B cell (primary cell): ENCODE measurements around the gene SELP. TPM values are rescaled to one million over a fixed set of nuclear protein-coding genes. Genes with fewer than 3 reads are reported as not detected.

ENCODE experiments used
- ATAC-seq: fragments of 200-7000 bp; cut with Tn5 transposase; one replicate; pipeline ENCODE4 v1.10.0; 2021; ENCODE audit warnings: low read depth, mild to moderate bottlenecking, moderate number of reproducible peaks, moderate library complexity
- CTCF ChIA-PET: fragments of 350-600 bp; sonication (Branson Sonifier 250); formaldehyde crosslinking; loops from one replicate; lab custom pipeline; 2021; ENCODE audit warnings: antibody characterized with exemption, inconsistent platforms; lab: Charles Lee
- POLR2A ChIA-PET: fragments of 350-600 bp; sonication (Branson Sonifier 250); formaldehyde crosslinking; loops from one replicate; lab custom pipeline; 2021; ENCODE audit warnings: antibody characterized with exemption; lab: Charles Lee
- DNase-seq: peaks from one replicate; pipeline ENCODE4 v3.0.0; 2013
- H2AFZ ChIP-seq: 2 replicates; pipeline ENCODE4 v1.6.1; 2012; ENCODE audit warnings: mild to moderate bottlenecking, low read depth, low read length; ENCODE audit not compliant: insufficient read depth, poor library complexity, severe bottlenecking
- H3K27ac ChIP-seq, 2 donors: 1 replicate in 1 of 2; 2 replicates in 1 of 2; pipeline ENCODE4 v1.5.1; 2012 to 2013; ENCODE audit warnings: low read length in 2 of 2, mild to moderate bottlenecking in 2 of 2, moderate library complexity in 1 of 2
- H3K27me3 ChIP-seq, 4 experiments: fragments of 200-600 bp in 1 of 4; sonication (generic) in 1 of 4; replicated peaks in 1 of 4; 1 replicate in 2 of 4; 2 replicates in 2 of 4; pipeline versions ENCODE4 v1.6.1 to v1.7.0; 2013 to 2016; ENCODE audit warnings: low read length in 3 of 4, mild to moderate bottlenecking in 2 of 4, mixed read lengths in 1 of 4, moderate library complexity in 1 of 4; ENCODE audit not compliant: insufficient read depth in 4 of 4, control insufficient read depth in 3 of 4; ENCODE audit errors: control extremely low read depth in 1 of 4
- H3K36me3 ChIP-seq, 2 experiments: replicated peaks in 1 of 2; 1 replicate in 1 of 2; 2 replicates in 1 of 2; pipeline versions ENCODE4 v1.6.1 to v1.7.1; 2013; ENCODE audit warnings: low read length in 1 of 2; ENCODE audit not compliant: insufficient read depth in 2 of 2, control insufficient read depth in 1 of 2; ENCODE audit errors: control extremely low read depth in 1 of 2, extremely low read depth in 1 of 2
- H3K4me1 ChIP-seq, 2 donors: fragments of 200-600 bp in 1 of 2; sonication (generic) in 1 of 2; 1 replicate in 1 of 2; 2 replicates in 1 of 2; pipeline versions ENCODE4 v1.5.1 to v1.6.1; 2013 to 2017; ENCODE audit warnings: low read length in 2 of 2; ENCODE audit not compliant: control insufficient read depth in 2 of 2, insufficient read depth in 2 of 2
- H3K4me2 ChIP-seq: replicated peaks from 2 replicates; pipeline ENCODE3; 2012; ENCODE audit warnings: mild to moderate bottlenecking, low read depth, low read length; ENCODE audit not compliant: poor library complexity, severe bottlenecking
- H3K4me3 ChIP-seq, 5 experiments: fragments of 200-600 bp in 1 of 5; sonication (generic) in 1 of 5; 1 replicate in 3 of 5; 2 replicates in 2 of 5; pipeline versions ENCODE4 v1.5.1 to v1.7.0; 2011 to 2016; ENCODE audit warnings: low read length in 4 of 5, mild to moderate bottlenecking in 4 of 5, low read depth in 2 of 5, control low read depth in 1 of 5, moderate library complexity in 1 of 5; ENCODE audit not compliant: insufficient read depth in 1 of 5; ENCODE audit errors: control extremely low read depth in 1 of 5, extremely low read depth in 1 of 5
- H3K79me2 ChIP-seq: fragments of 200-600 bp; sonication (generic); one replicate; pipeline ENCODE4 v1.6.0; 2016; ENCODE audit warnings: low read length; ENCODE audit not compliant: control insufficient read depth, insufficient read depth
- H3K9ac ChIP-seq: fragments of 200-600 bp; sonication (generic); 2 replicates; pipeline ENCODE4 v1.6.1; 2017; ENCODE audit warnings: mild to moderate bottlenecking, low read length, moderate library complexity
- H3K9me3 ChIP-seq, 3 donors: one replicate each; pipeline versions ENCODE4 v1.6.1 to v1.7.1; 2013; ENCODE audit warnings: low read length in 2 of 3; ENCODE audit not compliant: control insufficient read depth in 2 of 3, insufficient read depth in 1 of 3; ENCODE audit errors: control extremely low read depth in 1 of 3
- H4K20me1 ChIP-seq: 2 replicates; pipeline ENCODE4 v1.6.0; 2012; ENCODE audit warnings: mild to moderate bottlenecking, low read length; ENCODE audit not compliant: insufficient read depth, control insufficient read depth, poor library complexity, severe bottlenecking
- H3K27ac Mint-ChIP-seq: one replicate; pipeline ENCODE4 v1.8.0; 2021; ENCODE audit warnings: mixed read lengths
- H3K27me3 Mint-ChIP-seq: one replicate; pipeline ENCODE4 v1.8.0; 2021; ENCODE audit warnings: mixed read lengths
- H3K4me1 Mint-ChIP-seq: one replicate; pipeline ENCODE4 v1.8.0; 2021; ENCODE audit warnings: mixed read lengths
- H3K4me3 Mint-ChIP-seq: one replicate; pipeline ENCODE4 v1.8.0; 2021; ENCODE audit warnings: mixed read lengths
- H3K9me3 Mint-ChIP-seq: one replicate; pipeline ENCODE4 v1.8.0; 2022; ENCODE audit warnings: mixed read lengths; ENCODE audit not compliant: insufficient read depth
- CTCF ChIP-seq: fragments of 200-600 bp; IDR thresholded peaks from one replicate; pipeline ENCODE4 v1.8.0; 2022; ENCODE audit warnings: antibody characterized with exemption, mild to moderate bottlenecking
- EZH2 ChIP-seq: IDR thresholded peaks from 2 replicates; pipeline ENCODE4 v1.6.1; 2012; ENCODE audit warnings: borderline replicate concordance, low read depth, mild to moderate bottlenecking, moderate library complexity, low read length; ENCODE audit not compliant: insufficient read depth, poor library complexity, severe bottlenecking
- WGBS: methylation state at CpG from one replicate; pipeline ENCODE4 v1.1.5; 2013; ENCODE audit warnings: missing lambda C conversion rate; ENCODE audit not compliant: insufficient coverage; 5-methylcytosine and 5-hydroxymethylcytosine counted together
- intact Hi-C: fragments of 100-400 bp; cut with micrococcal nuclease; formaldehyde crosslinking; loops from one replicate; pipeline ENCODE4 v1.10.0; 2022
- polyA plus RNA-seq: library from polyadenylated mRNA; depleted of rRNA; stranded (reverse); fragments of >200 nt; gene quantifications from 2 replicates; pipeline ENCODE4 v1.2.3, GENCODE V29; 2012
- total RNA-seq, 2 donors: library from RNA; stranded (reverse); fragments of 120-200 nt in 1 of 2; gene quantifications; 1 replicate in 1 of 2; 2 replicates in 1 of 2; pipeline versions ENCODE4 v1.2.3 to v1.2.4, GENCODE V29; 2013 to 2022

The SELP gene
- total and polyA plus RNA-seq, 2 donors (not counting 1 experiment from before 2014, with no cell fraction given), result 0.99 to 1.9 TPM

DNA sequence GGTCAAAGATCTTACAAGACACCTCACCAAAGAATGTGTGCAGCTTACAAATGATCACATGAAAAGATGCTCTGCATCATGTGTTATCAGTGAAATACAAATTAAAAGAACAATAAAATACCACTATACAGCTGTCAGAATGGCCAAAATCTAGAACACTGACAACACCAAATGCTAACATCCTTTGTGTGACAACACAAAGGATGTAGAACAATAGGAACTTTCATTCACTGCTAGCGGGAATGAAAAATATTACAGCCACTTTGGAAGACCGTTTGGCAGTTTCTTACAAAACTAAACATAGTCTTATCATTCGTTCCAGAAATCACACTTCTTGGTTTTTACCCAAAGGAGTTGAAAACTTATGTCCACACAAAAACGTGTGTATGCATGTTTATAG lies 20.6 kb upstream of the SELP start:
- 100% methylated on average over 1 of the region's 4 CpGs for WGBS
- CTCF ChIA-PET, result interaction anchor here (1.3 to 1.4 kb wide), 3 partner anchors 9 to 62 kb away, joined by 3 to 7 read pairs (median 4); no protein-coding TSS in a partner anchor
- no peak overlapping the region for H3K9ac ChIP-seq
- POLR2A ChIA-PET, result no interaction called here
- intact Hi-C loops, result loop anchor here (5.0 kb wide), 1 partner anchor 43 kb away; no protein-coding TSS in a partner anchor
- H3K9me3 Mint-ChIP-seq, result no peaks in the 10 kb centered on the region
- H3K4me1 Mint-ChIP-seq, result peaks cover 25% of the 10 kb centered on the region
- no peaks in the 10 kb centered on the region for H3K79me2 ChIP-seq
- peaks cover 4 to 7% of the 10 kb centered on the region in 2 donors for H3K4me1 ChIP-seq
- peaks cover 0 to 4% (median 3%) of the 10 kb centered on the region in 3 donors for H3K9me3 ChIP-seq
- no peak overlapping the region for H2AFZ ChIP-seq
- DNase-seq, result no peak
- no peak for ATAC-seq
- no peak overlapping the region for H3K4me3 ChIP-seq
- no peak for TF ChIP-seq CTCF
- no peak for TF ChIP-seq EZH2
- H3K27me3 Mint-ChIP-seq, result no peaks in the 10 kb centered on the region
- no peak overlapping the region for H3K27ac Mint-ChIP-seq
- H3K4me2 ChIP-seq, result no peak overlapping the region
- no peak overlapping the region for H3K27ac ChIP-seq
- no peaks in the 10 kb centered on the region for H4K20me1 ChIP-seq
- no peak overlapping the region for H3K4me3 Mint-ChIP-seq
- H3K36me3 ChIP-seq, result no peaks in the 10 kb centered on the region
- H3K27me3 ChIP-seq, result no peaks in the 10 kb centered on the region

GRCh38 chr1:169648709-169649108 lies 18.8 kb upstream of the SELP start:
- Histone ChIP-seq H3K9me3 (peaks cover 0 to 4% (median 3%) of the 10 kb centered on the region in 3 donors), H3K4me2 (no peak overlapping the region), H3K27ac (peak overlapping the region in 1 of 2 donors; percentile 45), H3K4me1 (peaks cover 4 to 7% of the 10 kb centered on the region in 2 donors), H2AFZ (peak overlapping the region; percentile 1), H3K27me3 (no peaks in the 10 kb centered on the region), H3K4me3 (no peak overlapping the region), H3K9ac (no peak overlapping the region), H3K79me2 (no peaks in the 10 kb centered on the region), H4K20me1 (no peaks in the 10 kb centered on the region), H3K36me3 (no peaks in the 10 kb centered on the region)
- intact Hi-C loops, result no loop called here
- Mint-ChIP-seq H3K27me3 (no peaks in the 10 kb centered on the region), H3K4me3 (no peak overlapping the region), H3K4me1 (peaks cover 19% of the 10 kb centered on the region), H3K9me3 (no peaks in the 10 kb centered on the region), H3K27ac (peak overlapping the region; percentile 56)
- no peak for DNase-seq
- CTCF ChIA-PET, result no interaction called here
- POLR2A ChIA-PET, result no interaction called here
- no peak for ATAC-seq
- 60% methylated on average over 1 of the region's 1 CpG for WGBS
- TF ChIP-seq CTCF (no peak), EZH2 (no peak)
